Esophagus squamous epithelium (tissue), 5 donors: ENCODE results near the gene GUK1. TPM values are rescaled to one million over a fixed set of nuclear protein-coding genes. Genes with fewer than 3 reads are reported as not detected.

Experiments used
- DNase-seq: peaks from one replicate; lab custom pipeline; 2025; lab: John Stamatoyannopoulos, UW
- H3K27ac ChIP-seq, 4 donors: fragments of 200-600 bp; sonication (generic); one replicate each; pipeline ENCODE4 v1.5.1; 2016 to 2019; ENCODE audit warnings: mild to moderate bottlenecking in 1 of 4
- H3K27me3 ChIP-seq, 4 donors: fragments of 200-600 bp; sonication (generic); 1 replicate in 3 of 4; 2 replicates in 1 of 4; pipeline versions ENCODE4 v1.5.1 to v1.6.0; 2017 to 2021; ENCODE audit warnings: antibody characterized with exemption in 1 of 4
- H3K36me3 ChIP-seq, 3 donors: fragments of 200-600 bp; sonication (generic); one replicate each; pipeline ENCODE4 v1.5.1; 2016 to 2019
- H3K4me1 ChIP-seq, 3 donors: fragments of 200-600 bp; sonication (generic); one replicate each; pipeline ENCODE4 v1.5.1; 2017 to 2019
- H3K4me3 ChIP-seq, 4 donors: fragments of 200-600 bp; sonication (generic); 1 replicate in 3 of 4; 2 replicates in 1 of 4; pipeline ENCODE4 v1.5.1; 2016 to 2019; ENCODE audit warnings: mild to moderate bottlenecking in 2 of 4, moderate library complexity in 1 of 4
- H3K9me3 ChIP-seq, 3 donors: fragments of 200-600 bp; sonication (generic); one replicate each; pipeline ENCODE4 v1.5.1; 2016 to 2019
- CTCF ChIP-seq, 6 experiments: fragments of 450-650 bp in 4 of 6; fragments of 200-600 bp in 2 of 6; sonication (generic) in 2 of 6; IDR thresholded peaks; one replicate each; pipeline ENCODE4 v1.5.1; 2016 to 2019; ENCODE audit warnings: antibody characterized with exemption in 6 of 6, mild to moderate bottlenecking in 4 of 6, moderate library complexity in 4 of 6
- POLR2A ChIP-seq, 4 donors: fragments of 450-650 bp; IDR thresholded peaks; one replicate each; pipeline ENCODE4 v1.6.1; 2017; ENCODE audit warnings: antibody characterized with exemption in 4 of 4, mild to moderate bottlenecking in 4 of 4, moderate library complexity in 3 of 4
- WGBS, 2 donors: methylation state at CpG; one replicate each; pipeline ENCODE4 v1.1.5; 2018; 5-methylcytosine and 5-hydroxymethylcytosine counted together
- intact Hi-C: fragments of 100-400 bp; cut with DNase I; formaldehyde crosslinking; loops from one replicate; pipeline ENCODE4 v1.15.0; 2022
- total RNA-seq, 4 donors: library from RNA; depleted of rRNA; stranded (reverse); fragments of >200 nt; gene quantifications; one replicate each; pipeline ENCODE4 v1.1.0, GENCODE V29; 2016
- donor health status: DM: yes; HTN: yes; CAD: no.

Gene GUK1
- total RNA-seq, 4 donors from 2014 or later, result 279 to 320 (median 302) TPM

GRCh38 chr1:228104526-228105269, 35.4 kb upstream of the GUK1 start:
- WGBS, 2 donors, result 52 to 57% methylated on average over 3 to 6 of the region's 7 CpGs
- H3K27me3 ChIP-seq, result no peaks in the 10 kb centered on the region
- intact Hi-C loops, result loop anchor here (10.0 kb wide), 1 partner anchor 60 kb away; the partner anchor contains the start of gene IBA57
- DNase-seq, result no peak
- H3K9me3 ChIP-seq, result no peaks in the 10 kb centered on the region
- H3K27ac ChIP-seq, result no peak overlapping the region
- H3K36me3 ChIP-seq, result peaks cover 4 to 44% (median 18%) of the 10 kb centered on the region in 3 donors
- no peak for TF ChIP-seq POLR2A (IDR thresholded peaks at IDR 0.05)
- no peak for TF ChIP-seq CTCF (IDR thresholded peaks at IDR 0.05)
- H3K4me3 ChIP-seq, result no peak overlapping the region
- H3K4me1 ChIP-seq, result peaks cover 20 to 62% (median 28%) of the 10 kb centered on the region in 3 donors

DNA sequence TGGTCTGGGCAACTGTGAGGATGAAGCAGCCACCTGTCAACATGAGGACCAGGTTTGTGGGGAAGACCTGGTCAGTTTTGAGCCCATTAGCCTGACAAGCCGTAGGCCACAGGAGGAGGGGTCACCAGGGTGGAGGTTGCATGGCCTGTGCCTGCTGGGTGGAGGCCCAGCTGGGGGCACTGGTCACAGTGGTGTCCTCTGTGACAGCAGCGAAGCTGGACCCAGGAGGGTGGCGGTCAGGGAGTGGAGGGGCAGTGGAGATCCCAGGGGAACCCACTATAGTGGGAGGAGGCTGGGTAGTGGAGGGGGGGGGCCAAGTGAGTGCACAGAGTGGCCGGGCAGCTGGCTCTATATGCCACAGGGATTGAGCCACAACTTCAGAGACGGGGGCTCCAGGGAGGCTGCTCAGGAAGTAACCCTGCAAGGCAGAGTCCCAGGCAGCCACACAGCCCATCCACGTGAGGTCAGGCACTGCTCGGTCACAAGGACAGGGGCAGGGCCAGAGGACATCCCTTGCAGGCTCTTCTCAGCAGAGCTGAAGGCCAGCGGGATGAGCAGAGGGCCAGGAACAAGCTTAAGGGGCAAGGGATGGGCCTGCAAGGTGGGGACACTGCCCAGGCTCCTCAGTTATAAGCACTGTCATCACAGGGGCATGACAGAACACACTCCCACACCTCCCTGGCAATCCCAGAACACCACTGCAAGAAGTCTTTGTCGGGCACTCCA, 34.6 kb upstream of the GUK1 start:
- H3K27ac ChIP-seq, result no peak overlapping the region
- H3K9me3 ChIP-seq, result no peaks in the 10 kb centered on the region
- peaks cover 0 to 36% (median 14%) of the 10 kb centered on the region in 3 donors for H3K36me3 ChIP-seq
- peaks cover 24 to 62% (median 33%) of the 10 kb centered on the region in 3 donors for H3K4me1 ChIP-seq
- no peaks in the 10 kb centered on the region for H3K27me3 ChIP-seq
- TF ChIP-seq POLR2A (IDR thresholded peaks at IDR 0.05) (no peak), CTCF (IDR thresholded peaks at IDR 0.05) (no peak)
- no peak for DNase-seq
- intact Hi-C loops, result loop anchor here (10.0 kb wide), 1 partner anchor 59 kb away; the partner anchor contains the start of gene IBA57
- no peak overlapping the region for H3K4me3 ChIP-seq
- 72 to 79% methylated on average over 4 to 5 of the region's 9 CpGs for WGBS, 2 donors

GRCh38 chr1:228105996-228106799, 33.9 kb upstream of the GUK1 start:
- TF ChIP-seq POLR2A (IDR thresholded peaks at IDR 0.05) (no peak), CTCF (IDR thresholded peaks at IDR 0.05) (no peak)
- peaks cover 24 to 56% (median 33%) of the 10 kb centered on the region in 3 donors for H3K4me1 ChIP-seq

DNA sequence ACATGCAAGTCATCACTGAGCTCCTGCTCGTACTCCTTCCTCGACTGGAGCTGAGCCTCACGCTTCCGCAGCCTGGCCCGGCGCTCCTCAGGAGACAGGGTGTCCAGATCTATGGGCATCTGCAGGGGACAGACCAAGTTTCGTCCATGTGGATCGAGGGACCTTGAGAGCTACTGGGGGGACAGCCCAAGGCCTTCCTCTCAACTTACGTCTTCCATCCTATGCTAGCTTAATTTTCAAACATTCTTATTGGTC, 33.4 kb upstream of the GUK1 start:
- H3K27ac ChIP-seq, result no peak overlapping the region
- H3K27me3 ChIP-seq, result no peaks in the 10 kb centered on the region
- intact Hi-C loops, result loop anchor here (10.0 kb wide), 1 partner anchor 58 kb away; the partner anchor contains the start of gene IBA57
- TF ChIP-seq CTCF (IDR thresholded peaks at IDR 0.05) (no peak), POLR2A (IDR thresholded peaks at IDR 0.05) (no peak)
- no peak overlapping the region for H3K4me3 ChIP-seq
- no peaks in the 10 kb centered on the region for H3K9me3 ChIP-seq
- peaks cover 0 to 29% (median 8%) of the 10 kb centered on the region in 3 donors for H3K36me3 ChIP-seq
- DNase-seq, result no peak
- 93 to 97% methylated on average over 3 to 5 of the region's 9 CpGs for WGBS, 2 donors
- peaks cover 20 to 51% (median 28%) of the 10 kb centered on the region in 3 donors for H3K4me1 ChIP-seq

More at GRCh38 chr1:228105996-228106799, 33.9 kb upstream of the GUK1 start:
- no peak overlapping the region for H3K4me3 ChIP-seq
- peaks cover 0 to 29% (median 9%) of the 10 kb centered on the region in 3 donors for H3K36me3 ChIP-seq
- H3K9me3 ChIP-seq, result no peaks in the 10 kb centered on the region
- WGBS, 2 donors, result 90 to 92% methylated on average over 2 of the region's 8 CpGs
- H3K27me3 ChIP-seq, result no peaks in the 10 kb centered on the region
- no peak overlapping the region for H3K27ac ChIP-seq
- no peak for DNase-seq
- intact Hi-C loops, result loop anchor here (10.0 kb wide), 1 partner anchor 59 kb away; the partner anchor contains the start of gene IBA57
